ENCODE results near the gene MPP3. TPM values are rescaled to one million over a fixed set of nuclear protein-coding genes. Genes with fewer than 3 reads are reported as not detected.
"Not testable (repeated sequence)": the region's sequence is repeated elsewhere in the genome, so short reads cannot be mapped to it uniquely, and the experiment has no call there.

Gene MPP3
- total and polyA plus RNA-seq, 2 donors: 0.61 to 1.5 TPM

DNA sequence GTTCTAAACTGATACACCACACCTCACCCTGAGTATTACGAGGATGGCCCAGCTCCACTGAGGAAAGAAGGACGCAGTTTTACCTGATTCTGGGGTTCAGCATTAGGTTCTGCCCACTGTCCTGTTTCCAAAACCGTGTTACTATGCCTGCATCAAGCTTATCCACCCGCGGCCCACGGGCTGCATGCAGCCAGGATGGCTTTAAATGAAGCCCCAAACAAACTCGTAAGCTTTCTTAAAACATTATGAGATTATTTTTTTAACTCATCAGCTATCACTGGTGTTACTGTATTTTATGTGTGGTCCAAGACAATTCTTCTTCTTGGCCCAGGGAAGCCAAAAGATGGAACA lies 10.0 kb upstream of the MPP3 start:
- Histone ChIP-seq H3K27ac (ENCODE audit: low read depth in 1 of 2, low read length in 1 of 2) (no peak overlapping the region), H3K4me1 (ENCODE audit: control insufficient read depth in 2 of 2, insufficient read depth in 2 of 2, low read length in 2 of 2) (peaks cover 0 to 3% of the 10 kb centered on the region in 2 donors), H3K27me3 (ENCODE audit: control insufficient read depth in 2 of 2, insufficient read depth in 1 of 2, low read length in 1 of 2) (peaks cover 0 to 16% of the 10 kb centered on the region in 2 donors), H3K36me3 (ENCODE audit: control insufficient read depth in 2 of 2, insufficient read depth in 2 of 2, low read length in 1 of 2) (no peaks in the 10 kb centered on the region), H3K9me3 (ENCODE audit: control insufficient read depth in 2 of 2, insufficient read depth in 1 of 2, low read length in 1 of 2) (no peaks in the 10 kb centered on the region), H3K4me3 (ENCODE audit: low read length in 2 of 2) (no peak overlapping the region)
- DNase-seq (ENCODE audit: low read depth in 6 of 9, low spot score in 9 of 9): no peak
- WGBS: 67% methylated on average over 7 of the region's 7 CpGs

DNA sequence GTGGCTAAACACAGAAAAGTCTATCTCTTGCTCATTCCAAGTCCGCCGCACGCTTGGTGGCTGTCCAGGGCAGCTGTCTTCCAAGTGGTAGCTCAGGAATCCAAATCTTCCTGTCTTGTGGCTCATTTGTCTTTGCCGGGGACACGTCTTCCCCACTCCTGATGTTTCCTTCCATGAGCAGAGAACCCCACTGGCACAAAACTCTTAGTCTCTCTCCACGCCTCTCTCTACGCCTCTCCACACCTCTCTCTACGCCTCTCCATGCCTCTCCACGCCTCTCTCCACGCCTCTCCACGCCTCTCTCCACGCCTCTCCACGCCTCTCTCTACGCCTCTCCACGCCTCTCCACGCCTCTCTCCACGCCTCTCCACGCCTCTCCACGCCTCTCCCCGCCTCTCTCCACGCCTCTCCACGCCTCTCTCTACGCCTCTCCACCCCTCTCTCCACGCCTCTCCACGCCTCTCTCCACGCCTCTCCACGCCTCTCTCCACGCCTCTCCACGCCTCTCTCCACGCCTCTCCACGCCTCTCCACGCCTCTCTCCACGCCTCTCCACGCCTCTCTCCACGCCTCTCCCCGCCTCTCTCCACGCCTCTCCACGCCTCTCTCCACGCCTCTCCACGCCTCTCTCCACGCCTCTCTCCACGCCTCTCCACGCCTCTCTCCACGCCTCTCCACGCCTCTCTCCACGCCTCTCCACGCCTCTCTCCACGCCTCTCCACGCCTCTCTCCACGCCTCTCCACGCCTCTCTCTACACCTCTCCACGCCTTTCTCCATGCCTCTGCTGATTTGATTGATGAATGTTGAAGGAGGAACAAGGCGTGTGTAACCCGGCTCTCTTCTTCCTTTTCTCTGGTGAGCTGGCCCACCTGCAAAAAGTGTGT lies 9.4 kb upstream of the MPP3 start:
- not testable (repeated sequence) for H3K9me3 ChIP-seq (ENCODE audit: control insufficient read depth in 2 of 2, insufficient read depth in 1 of 2, low read length in 1 of 2); DNase-seq (ENCODE audit: low read depth in 6 of 9, low spot score in 9 of 9); H3K27ac ChIP-seq (ENCODE audit: low read depth in 1 of 2, low read length in 1 of 2); H3K4me3 ChIP-seq (ENCODE audit: low read length in 2 of 2); H3K4me1 ChIP-seq (ENCODE audit: control insufficient read depth in 2 of 2, insufficient read depth in 2 of 2, low read length in 2 of 2); H3K36me3 ChIP-seq (ENCODE audit: control insufficient read depth in 2 of 2, insufficient read depth in 2 of 2, low read length in 1 of 2)
- WGBS: 86% methylated on average over 54 of the region's 54 CpGs
- H3K27me3 ChIP-seq (ENCODE audit: control insufficient read depth in 2 of 2, insufficient read depth in 1 of 2, low read length in 1 of 2): peaks cover 0 to 16% of the 10 kb centered on the region in 2 donors

DNA sequence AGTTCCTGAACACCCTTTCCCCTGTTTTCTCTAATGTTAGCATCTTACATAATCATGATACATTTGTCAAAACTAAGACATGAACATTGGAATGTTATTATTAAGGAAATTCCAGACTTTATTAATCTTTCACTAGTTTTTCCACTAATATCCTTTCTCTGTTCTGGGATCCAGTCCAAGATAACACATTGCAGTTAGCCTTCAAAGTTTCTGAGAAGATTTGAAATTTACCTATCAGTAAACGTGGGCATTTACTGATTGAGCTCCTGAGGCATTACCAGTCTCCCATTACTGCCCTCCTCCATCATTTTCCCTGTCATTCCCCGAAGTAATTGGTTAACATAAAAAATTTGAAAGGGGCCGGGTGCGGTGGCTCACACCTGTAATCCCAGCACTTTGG lies 8.3 kb upstream of the MPP3 start:
- Histone ChIP-seq H3K9me3 (ENCODE audit: control insufficient read depth in 2 of 2, insufficient read depth in 1 of 2, low read length in 1 of 2) (no peaks in the 10 kb centered on the region), H3K4me1 (ENCODE audit: control insufficient read depth in 2 of 2, insufficient read depth in 2 of 2, low read length in 2 of 2) (no peaks in the 10 kb centered on the region), H3K4me3 (ENCODE audit: low read length in 2 of 2) (no peak overlapping the region), H3K36me3 (ENCODE audit: control insufficient read depth in 2 of 2, insufficient read depth in 2 of 2, low read length in 1 of 2) (no peaks in the 10 kb centered on the region), H3K27ac (ENCODE audit: low read depth in 1 of 2, low read length in 1 of 2) (no peak overlapping the region), H3K27me3 (ENCODE audit: control insufficient read depth in 2 of 2, insufficient read depth in 1 of 2, low read length in 1 of 2) (peaks cover 0 to 12% of the 10 kb centered on the region in 2 donors)
- no peak for DNase-seq (ENCODE audit: low read depth in 6 of 9, low spot score in 9 of 9)
- 91% methylated on average over 4 of the region's 4 CpGs for WGBS

DNA sequence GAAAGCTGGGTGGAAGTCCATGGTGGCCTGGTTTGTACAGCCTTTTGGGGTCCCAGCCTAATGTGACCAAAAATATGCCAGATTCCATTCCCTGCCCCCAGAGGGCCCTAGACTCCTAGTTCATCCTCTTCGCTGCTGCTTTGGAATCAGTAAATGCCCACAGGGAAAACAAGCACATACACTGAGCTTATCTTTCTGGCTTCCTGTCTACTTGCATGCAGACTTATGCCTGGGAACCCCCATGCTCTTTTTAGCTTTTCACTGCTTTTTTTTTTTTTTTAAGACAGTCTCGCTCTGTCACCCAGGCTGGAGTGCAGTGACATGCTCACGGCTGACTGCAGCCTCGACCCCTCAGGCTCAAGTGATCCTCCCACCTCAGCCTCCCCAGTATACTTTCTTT lies 7.9 kb upstream of the MPP3 start:
- DNase-seq (ENCODE audit: low read depth in 6 of 9, low spot score in 9 of 9): no peak
- H3K4me3 ChIP-seq (ENCODE audit: low read length in 2 of 2): no peak overlapping the region
- H3K27me3 ChIP-seq (ENCODE audit: control insufficient read depth in 2 of 2, insufficient read depth in 1 of 2, low read length in 1 of 2): peaks cover 0 to 12% of the 10 kb centered on the region in 2 donors
- H3K9me3 ChIP-seq (ENCODE audit: control insufficient read depth in 2 of 2, insufficient read depth in 1 of 2, low read length in 1 of 2): no peaks in the 10 kb centered on the region
- no peaks in the 10 kb centered on the region for H3K4me1 ChIP-seq (ENCODE audit: control insufficient read depth in 2 of 2, insufficient read depth in 2 of 2, low read length in 2 of 2)
- no peaks in the 10 kb centered on the region for H3K36me3 ChIP-seq (ENCODE audit: control insufficient read depth in 2 of 2, insufficient read depth in 2 of 2, low read length in 1 of 2)
- H3K27ac ChIP-seq (ENCODE audit: low read depth in 1 of 2, low read length in 1 of 2): no peak overlapping the region
- WGBS: 86% methylated on average over 4 of the region's 4 CpGs

DNA sequence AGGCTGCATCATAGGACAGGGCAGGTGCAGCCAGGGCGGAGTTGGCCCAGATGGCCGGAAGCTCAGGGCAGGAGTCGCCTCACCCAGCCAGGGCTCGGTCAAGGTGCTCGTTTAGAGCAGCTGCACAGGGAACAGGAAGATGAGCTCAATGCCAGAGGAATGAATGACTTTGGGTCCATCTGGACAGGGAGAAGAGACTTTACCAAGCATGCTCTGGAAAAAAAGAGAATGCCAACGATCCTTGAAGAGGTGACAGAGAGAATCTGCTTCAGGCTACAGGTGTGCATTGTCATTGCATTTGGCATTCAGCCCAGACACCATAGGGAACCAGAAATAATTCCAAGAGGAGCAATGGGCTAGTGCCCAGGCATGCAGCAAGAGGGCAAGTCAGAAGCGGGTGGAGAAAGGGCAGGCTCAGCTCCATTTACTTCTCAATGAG lies 6.7 kb upstream of the MPP3 start:
- Histone ChIP-seq H3K4me1 (ENCODE audit: control insufficient read depth in 2 of 2, insufficient read depth in 2 of 2, low read length in 2 of 2) (no peaks in the 10 kb centered on the region), H3K36me3 (ENCODE audit: control insufficient read depth in 2 of 2, insufficient read depth in 2 of 2, low read length in 1 of 2) (no peaks in the 10 kb centered on the region), H3K27ac (ENCODE audit: low read depth in 1 of 2, low read length in 1 of 2) (no peak overlapping the region), H3K27me3 (ENCODE audit: control insufficient read depth in 2 of 2, insufficient read depth in 1 of 2, low read length in 1 of 2) (peaks cover 0 to 19% of the 10 kb centered on the region in 2 donors), H3K9me3 (ENCODE audit: control insufficient read depth in 2 of 2, insufficient read depth in 1 of 2, low read length in 1 of 2) (no peaks in the 10 kb centered on the region), H3K4me3 (ENCODE audit: low read length in 2 of 2) (no peak overlapping the region)
- WGBS: 71% methylated on average over 7 of the region's 7 CpGs
- DNase-seq (ENCODE audit: low read depth in 6 of 9, low spot score in 9 of 9): no peak

DNA sequence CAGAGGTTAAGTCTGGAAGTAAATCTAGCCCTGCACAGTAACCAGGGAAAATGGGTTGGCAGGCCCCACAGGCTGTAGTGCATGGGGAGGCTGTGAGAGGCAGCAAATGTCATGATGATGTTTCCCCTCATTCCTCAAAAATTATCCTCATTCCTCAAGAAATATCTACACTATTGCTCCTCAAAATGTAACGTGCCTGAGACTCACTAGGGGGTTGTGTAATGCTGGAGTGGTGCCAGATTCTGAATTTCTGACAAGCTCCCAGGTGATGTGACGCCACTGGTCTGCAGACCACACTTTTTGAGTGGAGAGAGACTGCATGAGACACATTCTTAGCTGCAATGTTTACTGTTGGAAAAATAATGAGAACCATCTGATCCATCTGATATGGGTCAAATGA lies 1.2 kb upstream of the MPP3 start:
- 69% methylated on average over 2 of the region's 2 CpGs for WGBS
- Histone ChIP-seq H3K27ac (ENCODE audit: low read depth in 1 of 2, low read length in 1 of 2) (no peak overlapping the region), H3K9me3 (ENCODE audit: control insufficient read depth in 2 of 2, insufficient read depth in 1 of 2, low read length in 1 of 2) (peaks cover 0 to 3% of the 10 kb centered on the region in 2 donors), H3K27me3 (ENCODE audit: control insufficient read depth in 2 of 2, insufficient read depth in 1 of 2, low read length in 1 of 2) (peaks cover 31 to 60% of the 10 kb centered on the region in 2 donors), H3K4me1 (ENCODE audit: control insufficient read depth in 2 of 2, insufficient read depth in 2 of 2, low read length in 2 of 2) (peaks cover 0 to 5% of the 10 kb centered on the region in 2 donors), H3K36me3 (ENCODE audit: control insufficient read depth in 2 of 2, insufficient read depth in 2 of 2, low read length in 1 of 2) (no peaks in the 10 kb centered on the region), H3K4me3 (ENCODE audit: low read length in 2 of 2) (no peak overlapping the region)
- DNase-seq (ENCODE audit: low read depth in 6 of 9, low spot score in 9 of 9): no peak

DNA sequence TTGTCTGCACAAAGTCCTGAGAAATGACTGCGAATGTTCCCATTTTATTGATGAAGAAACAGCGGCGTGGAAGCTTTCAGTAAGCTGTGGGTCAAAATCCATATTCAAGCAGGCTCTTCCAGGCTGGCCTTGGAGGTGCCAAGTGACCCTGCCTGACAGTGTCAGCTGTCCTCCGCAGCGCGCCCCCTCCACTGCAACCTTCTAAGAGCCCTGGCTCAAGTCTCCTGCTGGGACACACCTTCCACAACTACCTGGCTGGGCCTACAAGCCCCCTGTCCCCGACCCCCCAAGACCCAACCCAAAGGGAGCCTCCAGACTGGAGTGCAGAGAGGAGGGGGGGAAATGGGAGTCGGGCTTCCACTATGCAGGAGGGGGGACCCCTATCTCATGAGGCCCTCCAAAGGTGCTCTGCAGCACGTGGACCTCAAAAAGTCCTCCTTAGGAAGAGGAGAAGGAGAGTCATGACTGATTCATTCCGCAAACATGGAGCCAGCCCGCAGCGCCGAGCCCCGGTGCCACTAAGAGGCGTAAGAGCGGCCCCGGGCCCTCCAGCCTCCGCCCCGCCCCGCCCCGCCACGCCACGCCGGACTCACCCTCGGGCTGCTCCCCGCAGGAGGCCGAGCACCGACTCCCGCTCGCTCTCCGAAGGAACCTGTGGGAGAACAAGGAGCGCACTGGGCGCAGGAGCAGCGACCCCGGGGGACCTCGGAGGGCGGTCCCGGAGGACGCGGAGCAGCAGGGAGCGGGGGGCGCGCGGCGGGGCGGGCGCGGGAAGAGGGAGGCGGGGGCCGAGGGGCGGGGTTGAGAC lies 574 bp downstream of the MPP3 start:
- no peaks in the 10 kb centered on the region for H3K36me3 ChIP-seq (ENCODE audit: control insufficient read depth in 2 of 2, insufficient read depth in 2 of 2, low read length in 1 of 2)
- peaks cover 31 to 60% of the 10 kb centered on the region in 2 donors for H3K27me3 ChIP-seq (ENCODE audit: control insufficient read depth in 2 of 2, insufficient read depth in 1 of 2, low read length in 1 of 2)
- 14% methylated on average over 48 of the region's 51 CpGs for WGBS
- DNase-seq (ENCODE audit: low read depth in 6 of 9, low spot score in 9 of 9): no peak
- peaks cover 0 to 5% of the 10 kb centered on the region in 2 donors for H3K4me1 ChIP-seq (ENCODE audit: control insufficient read depth in 2 of 2, insufficient read depth in 2 of 2, low read length in 2 of 2)
- H3K4me3 ChIP-seq (ENCODE audit: low read length in 2 of 2): peak overlapping the region in 1 of 2 donors; percentile 47
- H3K27ac ChIP-seq (ENCODE audit: low read depth in 1 of 2, low read length in 1 of 2): no peak overlapping the region
- H3K9me3 ChIP-seq (ENCODE audit: control insufficient read depth in 2 of 2, insufficient read depth in 1 of 2, low read length in 1 of 2): peaks cover 0 to 3% of the 10 kb centered on the region in 2 donors

DNA sequence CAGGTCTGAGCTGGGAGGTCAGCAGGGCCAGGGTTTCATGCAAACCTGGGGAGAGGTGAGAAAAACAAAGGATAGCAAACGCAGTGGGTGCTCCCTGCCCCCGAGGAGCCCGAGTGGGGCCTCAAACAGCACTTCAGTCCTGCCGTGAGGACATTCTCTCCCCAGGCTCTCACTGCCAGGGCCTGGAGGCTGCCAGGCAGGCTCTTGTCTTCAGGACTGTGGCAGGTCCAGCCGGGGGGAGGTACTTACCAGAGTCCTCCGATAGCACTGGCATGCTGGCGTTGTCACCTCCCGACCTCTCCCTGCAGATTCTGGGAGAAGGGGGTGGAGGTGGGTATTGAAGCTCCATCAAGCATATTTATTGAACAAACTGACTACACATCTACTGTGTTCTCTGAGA lies 1.3 kb downstream of the MPP3 start:
- no peak for DNase-seq (ENCODE audit: low read depth in 6 of 9, low spot score in 9 of 9)
- Histone ChIP-seq H3K9me3 (ENCODE audit: control insufficient read depth in 2 of 2, insufficient read depth in 1 of 2, low read length in 1 of 2) (peaks cover 0 to 3% of the 10 kb centered on the region in 2 donors), H3K36me3 (ENCODE audit: control insufficient read depth in 2 of 2, insufficient read depth in 2 of 2, low read length in 1 of 2) (no peaks in the 10 kb centered on the region), H3K27ac (ENCODE audit: low read depth in 1 of 2, low read length in 1 of 2) (no peak overlapping the region), H3K27me3 (ENCODE audit: control insufficient read depth in 2 of 2, insufficient read depth in 1 of 2, low read length in 1 of 2) (peaks cover 31 to 58% of the 10 kb centered on the region in 2 donors), H3K4me3 (ENCODE audit: low read length in 2 of 2) (no peak overlapping the region), H3K4me1 (ENCODE audit: control insufficient read depth in 2 of 2, insufficient read depth in 2 of 2, low read length in 2 of 2) (peaks cover 0 to 5% of the 10 kb centered on the region in 2 donors)
- WGBS: 97% methylated on average over 8 of the region's 8 CpGs
